Progenitor cell of endocrine pancreas (in vitro differentiated cells): ENCODE results near the gene METTL2A. TPM values are rescaled to one million over a fixed set of nuclear protein-coding genes. Genes with fewer than 3 reads are reported as not detected.
"Not testable (repeated sequence)": the region's sequence is repeated elsewhere in the genome, so short reads cannot be mapped to it uniquely, and the experiment has no call there.

Experiments used
- DNase-seq: peaks from one replicate; pipeline ENCODE4 v3.0.0; 2021; ENCODE audit warnings: low spot score; ENCODE audit not compliant: unreplicated experiment
- H3K27ac Mint-ChIP-seq: 2 replicates; pipeline ENCODE4 v1.8.0; 2021; ENCODE audit warnings: mild to moderate bottlenecking, moderate library complexity, mixed read lengths
- H3K27me3 Mint-ChIP-seq: 2 replicates; pipeline ENCODE4 v1.8.0; 2021; ENCODE audit warnings: mixed read lengths
- H3K36me3 Mint-ChIP-seq: 2 replicates; pipeline ENCODE4 v1.8.0; 2022; ENCODE audit warnings: mixed read lengths; ENCODE audit not compliant: insufficient read depth
- H3K4me1 Mint-ChIP-seq: 2 replicates; pipeline ENCODE4 v1.8.0; 2021; ENCODE audit warnings: low read depth, mixed read lengths
- H3K4me3 Mint-ChIP-seq: 2 replicates; pipeline ENCODE4 v1.8.0; 2021; ENCODE audit warnings: low read depth, mild to moderate bottlenecking, moderate library complexity, mixed read lengths
- H3K9me3 Mint-ChIP-seq: 2 replicates; pipeline ENCODE4 v1.8.0; 2021; ENCODE audit warnings: low read depth, mixed read lengths
- total RNA-seq: library from RNA; stranded (reverse); gene quantifications from 2 replicates; pipeline ENCODE4 v1.2.1, GENCODE V29; 2021
- TF ChIP-seq, protein P1 (sequence below): fragments of 200-600 bp; sonication (generic); IDR thresholded peaks from one replicate; pipeline ENCODE4 v1.5.0; 2021; ENCODE audit warnings: antibody characterized with exemption, mild to moderate bottlenecking; ENCODE audit not compliant: unreplicated experiment

Gene METTL2A
- total RNA-seq, 1 donor from 2014 or later: 29.6 TPM

DNA sequence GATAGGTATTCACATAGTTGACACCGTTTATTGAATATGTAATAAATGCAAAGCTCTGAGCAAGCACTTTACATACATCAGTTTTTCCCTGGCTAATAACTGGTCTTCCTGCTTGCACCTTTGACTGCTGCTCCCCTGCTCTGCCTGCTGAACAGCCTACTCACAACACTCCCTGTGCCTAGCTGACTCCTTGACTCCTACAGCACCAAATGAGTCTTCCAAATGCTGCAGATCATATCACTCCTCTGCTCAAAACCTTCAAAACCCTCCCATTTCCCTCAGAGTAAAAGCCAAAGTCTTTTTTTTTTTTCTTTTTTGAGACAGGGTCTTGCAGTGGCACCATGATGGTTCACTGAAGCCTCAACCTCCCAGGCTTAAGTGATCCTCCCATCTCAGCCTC, 24.8 kb upstream of the METTL2A start:
- no peaks in the 10 kb centered on the region for H3K4me1 Mint-ChIP-seq
- TF ChIP-seq, protein P1, sequence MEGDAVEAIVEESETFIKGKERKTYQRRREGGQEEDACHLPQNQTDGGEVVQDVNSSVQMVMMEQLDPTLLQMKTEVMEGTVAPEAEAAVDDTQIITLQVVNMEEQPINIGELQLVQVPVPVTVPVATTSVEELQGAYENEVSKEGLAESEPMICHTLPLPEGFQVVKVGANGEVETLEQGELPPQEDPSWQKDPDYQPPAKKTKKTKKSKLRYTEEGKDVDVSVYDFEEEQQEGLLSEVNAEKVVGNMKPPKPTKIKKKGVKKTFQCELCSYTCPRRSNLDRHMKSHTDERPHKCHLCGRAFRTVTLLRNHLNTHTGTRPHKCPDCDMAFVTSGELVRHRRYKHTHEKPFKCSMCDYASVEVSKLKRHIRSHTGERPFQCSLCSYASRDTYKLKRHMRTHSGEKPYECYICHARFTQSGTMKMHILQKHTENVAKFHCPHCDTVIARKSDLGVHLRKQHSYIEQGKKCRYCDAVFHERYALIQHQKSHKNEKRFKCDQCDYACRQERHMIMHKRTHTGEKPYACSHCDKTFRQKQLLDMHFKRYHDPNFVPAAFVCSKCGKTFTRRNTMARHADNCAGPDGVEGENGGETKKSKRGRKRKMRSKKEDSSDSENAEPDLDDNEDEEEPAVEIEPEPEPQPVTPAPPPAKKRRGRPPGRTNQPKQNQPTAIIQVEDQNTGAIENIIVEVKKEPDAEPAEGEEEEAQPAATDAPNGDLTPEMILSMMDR: no peak

GRCh38 chr17:62405451-62405850, 18.2 kb upstream of the METTL2A start:
- Mint-ChIP-seq H3K27ac (no peak overlapping the region), H3K4me3 (no peak overlapping the region), H3K4me1 (no peaks in the 10 kb centered on the region), H3K36me3 (no peaks in the 10 kb centered on the region), H3K27me3 (peaks cover 4% of the 10 kb centered on the region), H3K9me3 (peaks cover 4% of the 10 kb centered on the region)
- TF ChIP-seq, protein P1: no peak
- DNase-seq: no peak

More for the DNA sequence above, 24.8 kb upstream of the METTL2A start:
- Mint-ChIP-seq H3K27me3 (peaks cover 6% of the 10 kb centered on the region), H3K27ac (no peak overlapping the region), H3K4me3 (no peak overlapping the region), H3K36me3 (no peaks in the 10 kb centered on the region), H3K9me3 (peaks cover 4% of the 10 kb centered on the region)
- DNase-seq: no peak

- not testable (repeated sequence) for H3K27ac Mint-ChIP-seq, H3K9me3 Mint-ChIP-seq, H3K4me1 Mint-ChIP-seq, DNase-seq, H3K36me3 Mint-ChIP-seq, H3K4me3 Mint-ChIP-seq
- peaks cover 19% of the 10 kb centered on the region for H3K27me3 Mint-ChIP-seq
Observed at GRCh38 chr17:62413090-62413489, 10.6 kb upstream of the METTL2A start.

DNA sequence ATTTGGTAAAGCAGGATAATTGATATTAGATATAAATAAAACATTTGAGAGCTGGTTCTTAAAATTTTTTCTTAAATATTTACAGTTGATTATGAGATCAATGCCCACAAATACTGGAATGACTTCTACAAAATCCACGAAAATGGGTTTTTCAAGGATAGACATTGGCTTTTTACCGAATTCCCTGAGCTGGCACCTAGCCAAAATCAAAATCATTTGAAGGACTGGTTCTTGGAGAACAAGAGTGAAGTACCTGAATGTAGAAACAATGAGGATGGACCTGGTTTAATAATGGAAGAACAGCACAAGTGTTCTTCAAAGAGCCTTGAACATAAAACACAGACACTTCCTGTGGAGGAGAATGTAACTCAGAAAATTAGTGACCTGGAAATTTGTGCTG, 2.5 kb downstream of the METTL2A start:
- not testable (repeated sequence) for H3K27me3 Mint-ChIP-seq, H3K36me3 Mint-ChIP-seq, DNase-seq, H3K4me3 Mint-ChIP-seq, H3K9me3 Mint-ChIP-seq, H3K27ac Mint-ChIP-seq
- peaks cover 12% of the 10 kb centered on the region for H3K4me1 Mint-ChIP-seq

- Mint-ChIP-seq H3K27ac (peak overlapping the region; percentile 56), H3K36me3 (peaks cover 16% of the 10 kb centered on the region)
- DNase-seq, H3K27me3 Mint-ChIP-seq, H3K4me3 Mint-ChIP-seq, H3K9me3 Mint-ChIP-seq, H3K4me1 Mint-ChIP-seq: not testable (repeated sequence)
Observed at GRCh38 chr17:62435251-62435650, 11.6 kb downstream of the METTL2A start.

DNA sequence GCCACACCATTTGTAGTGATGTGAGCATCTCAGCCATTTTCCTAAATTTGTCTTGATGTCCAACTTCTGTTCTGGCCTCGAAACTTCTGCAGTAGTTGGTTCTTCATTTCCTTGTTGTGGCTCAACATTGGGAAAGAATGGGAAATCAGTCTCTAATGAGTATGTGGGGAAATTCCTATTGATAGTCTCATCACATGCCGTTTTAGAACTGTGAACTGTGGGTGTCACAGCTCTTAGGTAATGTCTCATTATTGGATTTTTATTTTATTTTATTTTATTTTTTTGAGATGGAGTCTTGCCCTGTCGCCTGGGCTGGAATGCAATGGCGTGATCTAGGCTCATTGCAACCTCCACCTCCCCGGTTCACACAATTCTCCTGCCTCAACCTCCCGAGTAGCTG, 17.5 kb downstream of the METTL2A start:
- H3K36me3 Mint-ChIP-seq: peaks cover 17% of the 10 kb centered on the region
- H3K27ac Mint-ChIP-seq: not testable (repeated sequence)

DNA sequence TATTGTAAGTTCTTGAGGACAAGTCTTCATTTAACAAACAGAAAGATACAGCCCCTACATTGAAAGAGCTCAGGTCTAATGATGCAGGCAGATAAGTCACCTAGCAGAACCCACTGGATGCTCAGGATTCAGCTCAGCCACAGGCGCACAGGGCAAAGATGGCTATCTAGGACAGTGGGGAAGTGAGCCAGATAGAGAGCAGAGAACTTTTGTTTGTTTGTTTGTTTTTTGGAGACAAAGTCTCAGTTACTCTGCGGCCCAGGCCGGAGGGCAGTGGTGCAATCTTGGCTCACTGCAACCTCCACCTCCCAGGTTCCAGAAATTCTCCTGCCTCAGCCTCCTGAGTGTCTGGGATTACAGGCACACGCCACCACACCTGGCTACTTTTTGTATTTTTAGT, 20.4 kb downstream of the METTL2A start:
- TF ChIP-seq, protein P1: no peak
- Mint-ChIP-seq H3K27ac (no peak overlapping the region), H3K4me1 (no peaks in the 10 kb centered on the region), H3K27me3 (no peaks in the 10 kb centered on the region), H3K9me3 (no peaks in the 10 kb centered on the region), H3K36me3 (peaks cover 24% of the 10 kb centered on the region), H3K4me3 (no peak overlapping the region)
- DNase-seq: no peak

More for the DNA sequence above, 17.5 kb downstream of the METTL2A start:
- H3K9me3 Mint-ChIP-seq, DNase-seq, H3K4me3 Mint-ChIP-seq, H3K27me3 Mint-ChIP-seq, H3K4me1 Mint-ChIP-seq: not testable (repeated sequence)

GRCh38 chr17:62445791-62446190, 22.1 kb downstream of the METTL2A start:
- not testable (repeated sequence) for H3K27me3 Mint-ChIP-seq, H3K9me3 Mint-ChIP-seq, DNase-seq, H3K4me3 Mint-ChIP-seq, H3K27ac Mint-ChIP-seq, H3K4me1 Mint-ChIP-seq
- H3K36me3 Mint-ChIP-seq: peaks cover 23% of the 10 kb centered on the region

DNA sequence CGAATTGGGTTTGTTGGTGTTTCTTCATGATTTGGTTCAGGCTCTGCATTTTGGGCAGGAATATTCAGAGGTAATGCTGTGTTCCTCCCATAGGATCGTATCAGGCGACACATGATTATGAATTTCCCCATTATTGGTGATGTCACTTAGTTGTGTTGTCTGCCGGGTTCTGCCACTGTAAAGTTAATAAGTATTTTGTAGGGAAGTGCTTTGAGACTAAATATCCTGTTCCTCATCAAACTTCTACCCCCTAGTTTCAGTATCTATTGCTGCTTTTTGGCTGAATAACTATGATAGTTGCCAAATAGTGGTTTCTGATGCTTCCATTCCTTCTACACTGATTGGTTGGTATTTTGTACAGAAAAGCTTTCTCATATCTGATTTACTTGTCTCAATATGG, 28.5 kb downstream of the METTL2A start:
- H3K27ac Mint-ChIP-seq, H3K27me3 Mint-ChIP-seq, DNase-seq, H3K4me1 Mint-ChIP-seq, H3K4me3 Mint-ChIP-seq, H3K9me3 Mint-ChIP-seq: not testable (repeated sequence)
- H3K36me3 Mint-ChIP-seq: peaks cover 17% of the 10 kb centered on the region

- not testable (repeated sequence) for H3K4me3 Mint-ChIP-seq, H3K27ac Mint-ChIP-seq, H3K27me3 Mint-ChIP-seq, H3K9me3 Mint-ChIP-seq, H3K4me1 Mint-ChIP-seq, DNase-seq
- peaks cover 11% of the 10 kb centered on the region for H3K36me3 Mint-ChIP-seq
Observed at GRCh38 chr17:62453041-62453440, 29.3 kb downstream of the METTL2A start.

DNA sequence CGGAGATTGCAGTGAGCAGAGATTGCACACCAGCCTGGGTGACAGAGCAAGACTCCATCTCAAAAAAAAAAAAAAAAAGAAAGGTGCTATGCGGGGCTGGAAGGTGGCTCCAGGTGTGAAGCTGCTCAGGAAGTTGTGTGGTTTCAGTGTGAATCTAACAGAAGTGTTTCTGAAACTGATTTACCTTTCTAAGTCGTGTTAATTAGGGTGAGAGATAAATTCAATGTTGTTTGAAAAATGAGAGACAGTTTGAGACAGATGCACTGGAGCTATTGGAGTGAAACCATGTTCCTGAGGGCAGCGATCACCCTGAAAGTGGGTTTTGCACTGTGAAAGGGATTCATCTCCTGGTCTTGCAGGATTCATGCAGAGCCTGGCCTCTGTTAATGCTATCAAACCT, 30.0 kb downstream of the METTL2A start:
- H3K27ac Mint-ChIP-seq, H3K9me3 Mint-ChIP-seq, DNase-seq, H3K27me3 Mint-ChIP-seq, H3K4me1 Mint-ChIP-seq, H3K36me3 Mint-ChIP-seq, H3K4me3 Mint-ChIP-seq: not testable (repeated sequence)
